Measurements from ENCODE around the gene DHRS3.

DHRS3 gene

GRCh38 chr1:12599657-12600056, 18.4 kb downstream of the DHRS3 start:
- no peak for DNase-seq (ENCODE audit: low read depth in 2 of 2)

GRCh38 chr1:12598974-12599373, 19.0 kb downstream of the DHRS3 start:
- DNase-seq (ENCODE audit: low read depth in 2 of 2): no peak

DNA sequence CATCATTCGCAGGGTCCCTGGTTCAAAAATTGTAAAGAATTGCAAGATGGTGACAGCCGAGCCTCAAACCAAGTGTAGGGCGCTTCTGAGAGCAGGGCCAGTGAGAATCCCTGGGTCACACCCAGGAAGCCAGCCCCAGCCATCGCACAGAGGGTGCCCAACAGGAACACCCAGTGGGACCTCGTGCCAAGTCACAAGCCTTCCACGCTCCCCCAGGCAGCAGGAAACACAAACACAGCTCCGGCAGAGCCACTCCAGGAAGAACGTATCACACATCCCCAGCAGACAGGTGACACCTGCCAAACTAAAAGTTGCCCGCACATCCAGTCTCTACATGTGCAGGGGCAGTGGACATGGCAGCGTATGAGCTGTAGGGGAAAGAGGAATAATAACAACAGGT, 20.2 kb downstream of the DHRS3 start:
- DNase-seq (ENCODE audit: low read depth in 2 of 2): no peak

GRCh38 chr1:12596007-12596821, 21.8 kb downstream of the DHRS3 start:
- no peak for DNase-seq (ENCODE audit: low read depth in 2 of 2)

DNA sequence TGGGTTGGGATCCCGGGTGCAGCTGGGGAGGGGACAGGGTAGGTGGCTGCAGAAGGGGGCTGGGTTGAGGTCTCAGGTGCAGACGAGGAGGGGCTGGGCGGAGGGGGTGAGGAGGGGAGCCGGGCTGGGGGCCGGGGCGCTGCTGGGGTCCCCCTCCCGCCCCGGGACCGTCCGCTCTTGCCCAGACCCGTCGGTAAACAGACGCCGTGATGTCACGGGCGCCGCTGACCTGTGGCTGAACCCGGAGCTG, 22.3 kb downstream of the DHRS3 start:
- no peak for DNase-seq (ENCODE audit: low read depth in 2 of 2)

DNA sequence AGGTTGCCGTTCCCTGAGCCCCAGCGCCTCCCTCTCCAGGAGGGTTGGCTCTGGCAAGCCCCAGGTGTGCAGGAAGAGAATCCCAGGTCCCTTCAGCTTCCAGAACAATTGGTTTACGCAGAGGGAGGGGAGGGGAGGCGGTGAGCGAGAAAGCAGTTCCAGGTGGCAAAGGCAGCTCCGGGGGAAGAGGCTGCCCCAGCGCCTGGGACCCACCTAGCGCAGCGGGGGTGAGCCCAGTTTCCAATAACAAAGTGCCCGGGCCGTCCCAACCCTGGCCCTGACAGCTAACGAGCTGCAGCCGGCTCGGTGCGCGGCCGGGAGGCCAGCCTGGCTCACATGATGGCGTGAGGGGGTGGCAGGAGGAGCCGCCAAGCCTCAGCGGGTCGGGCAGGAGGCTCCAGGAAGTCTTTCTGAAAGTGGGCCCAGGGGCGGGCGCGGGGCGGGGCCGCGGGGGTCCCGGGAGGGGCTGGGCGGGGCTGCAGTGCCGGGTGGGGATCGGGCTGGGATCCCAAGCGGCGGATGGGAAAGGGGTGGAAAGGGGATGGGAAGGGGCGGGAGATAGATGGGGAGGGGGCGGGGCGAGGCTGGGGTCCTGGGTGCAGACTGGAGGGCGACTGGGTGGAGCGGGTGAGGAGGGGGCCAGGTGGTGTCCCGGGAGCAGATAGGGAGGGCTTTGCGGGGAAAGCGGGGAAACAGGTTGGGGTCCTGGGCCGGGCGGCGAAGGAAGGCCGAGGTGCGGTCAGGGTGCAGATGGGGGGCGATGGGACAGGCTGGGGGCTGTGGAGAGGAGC, 22.8 kb downstream of the DHRS3 start:
- no peak for DNase-seq (ENCODE audit: low read depth in 2 of 2)

- DNase-seq (ENCODE audit: low read depth in 2 of 2): no peak
Measured at GRCh38 chr1:12594490-12594889, 23.5 kb downstream of the DHRS3 start.

- no peak for DNase-seq (ENCODE audit: low read depth in 2 of 2)
Measured at GRCh38 chr1:12593621-12594066, 24.4 kb downstream of the DHRS3 start.

DNA sequence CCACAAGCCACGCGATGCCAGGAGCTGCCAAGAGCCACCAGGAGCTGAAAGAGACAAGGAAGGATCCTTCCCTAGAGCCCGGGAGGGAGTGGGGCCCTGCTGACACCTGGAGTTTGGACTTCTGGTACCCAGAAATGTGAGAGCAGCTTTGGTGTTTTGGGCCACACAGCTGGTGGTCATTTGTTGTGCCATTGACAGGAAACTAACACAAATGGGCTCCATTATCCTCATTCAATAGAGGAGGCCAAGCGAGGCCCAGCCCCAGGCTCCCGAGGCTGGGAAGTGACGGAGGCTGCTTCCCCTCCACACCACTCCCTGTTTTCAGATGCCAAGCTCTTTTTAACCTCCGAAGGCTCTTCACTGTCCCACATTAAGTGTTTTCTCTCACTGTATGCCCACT, 25.5 kb downstream of the DHRS3 start:
- DNase-seq (ENCODE audit: low read depth in 2 of 2): no peak

DNA sequence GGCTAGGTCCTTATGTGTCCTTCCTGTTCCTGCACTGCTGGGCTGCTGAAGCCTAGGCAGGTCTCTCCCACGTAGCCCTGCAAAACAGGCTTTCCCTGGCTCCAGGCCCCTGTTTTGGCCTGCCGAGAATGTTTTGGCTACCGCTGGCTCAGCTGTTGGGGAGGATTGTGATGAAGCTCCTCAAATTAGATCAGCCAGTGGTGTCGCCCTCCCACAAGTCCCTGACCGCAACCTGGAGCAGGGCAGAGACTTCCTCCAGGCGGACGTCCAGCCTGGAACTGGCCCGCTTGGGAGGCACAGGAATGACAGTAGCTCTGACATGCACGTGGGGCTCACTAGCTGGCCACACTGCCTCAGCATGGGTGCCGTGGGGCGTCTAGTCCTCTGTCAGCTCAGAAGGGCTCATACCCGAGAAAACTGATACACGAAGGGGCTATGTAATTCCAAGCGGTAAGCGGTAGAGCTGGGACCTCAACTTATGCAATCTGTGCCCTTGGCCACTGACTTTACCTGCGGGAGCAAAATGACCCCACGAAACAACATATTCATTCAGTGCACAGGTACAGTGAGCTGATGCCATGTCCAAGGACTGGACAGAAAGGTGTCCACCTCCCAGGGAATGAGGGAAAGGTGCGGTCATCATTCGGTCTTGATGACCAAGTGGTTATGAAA, 26.6 kb downstream of the DHRS3 start:
- DNase-seq (ENCODE audit: low read depth in 2 of 2): no peak

GRCh38 chr1:12588695-12589094, 29.3 kb downstream of the DHRS3 start:
- DNase-seq (ENCODE audit: low read depth in 2 of 2): no peak

DNA sequence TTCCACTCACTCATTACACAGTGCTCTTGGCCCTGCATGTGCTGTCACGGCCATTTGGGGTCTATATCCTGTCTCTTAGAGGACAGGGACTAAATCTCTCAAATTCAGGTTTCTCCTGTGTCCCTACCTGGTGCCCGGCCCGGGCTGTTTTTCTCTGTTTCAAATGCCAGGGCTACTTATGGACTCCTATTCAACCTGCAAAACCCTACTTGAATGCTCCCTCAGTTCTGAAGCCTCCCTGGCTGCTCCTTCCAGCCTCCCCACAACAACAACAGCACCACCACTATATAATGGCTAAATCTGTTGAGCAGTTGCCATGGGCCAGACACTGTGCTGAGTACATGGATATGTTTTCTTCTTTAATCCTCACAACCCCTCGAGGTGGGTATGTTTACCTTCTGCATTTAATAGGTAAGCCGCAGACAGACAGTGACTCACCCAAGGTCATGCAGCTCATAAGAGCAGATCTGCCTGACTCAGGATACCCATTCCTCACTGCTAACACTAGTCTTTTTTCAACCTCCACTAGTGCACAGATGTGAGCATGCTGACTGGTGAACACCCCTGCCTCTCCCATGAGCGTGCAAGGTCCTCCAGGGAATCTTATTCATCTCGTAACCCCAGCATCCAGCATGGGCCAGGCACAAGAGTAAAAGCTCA, 29.9 kb downstream of the DHRS3 start:
- no peak for DNase-seq (ENCODE audit: low read depth in 2 of 2)

- no peak for DNase-seq (ENCODE audit: low read depth in 2 of 2)
Measured at GRCh38 chr1:12585951-12586942, 31.8 kb downstream of the DHRS3 start.

GRCh38 chr1:12585536-12585935, 32.5 kb downstream of the DHRS3 start:
- DNase-seq (ENCODE audit: low read depth in 2 of 2): no peak

GRCh38 chr1:12584900-12585525, 33.0 kb downstream of the DHRS3 start:
- DNase-seq (ENCODE audit: low read depth in 2 of 2): no peak

- no peak for DNase-seq (ENCODE audit: low read depth in 2 of 2)
Measured at GRCh38 chr1:12583484-12583883, 34.5 kb downstream of the DHRS3 start.

- no peak for DNase-seq (ENCODE audit: low read depth in 2 of 2)
Measured at GRCh38 chr1:12582649-12583048, 35.4 kb downstream of the DHRS3 start.

DNA sequence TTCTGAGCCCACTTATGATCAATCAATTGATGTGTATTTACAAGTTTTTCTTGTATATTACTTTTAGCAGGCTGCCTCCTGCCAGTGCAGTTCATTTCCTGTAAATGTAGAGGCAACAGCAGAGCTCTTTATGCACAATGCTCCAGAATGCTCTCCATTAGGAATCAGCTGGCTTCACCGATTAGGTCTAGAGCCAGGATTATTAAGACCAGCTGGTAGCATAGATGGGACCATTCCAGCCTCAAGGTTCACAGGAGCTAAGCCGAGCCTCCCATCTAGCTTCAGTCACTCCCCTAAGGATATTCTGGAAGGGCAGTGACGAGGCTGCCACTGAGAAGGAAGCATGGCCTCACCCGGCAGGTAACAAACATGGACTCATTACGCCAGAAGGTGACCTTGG, 36.8 kb downstream of the DHRS3 start:
- no peak for DNase-seq (ENCODE audit: low read depth in 2 of 2)

DNA sequence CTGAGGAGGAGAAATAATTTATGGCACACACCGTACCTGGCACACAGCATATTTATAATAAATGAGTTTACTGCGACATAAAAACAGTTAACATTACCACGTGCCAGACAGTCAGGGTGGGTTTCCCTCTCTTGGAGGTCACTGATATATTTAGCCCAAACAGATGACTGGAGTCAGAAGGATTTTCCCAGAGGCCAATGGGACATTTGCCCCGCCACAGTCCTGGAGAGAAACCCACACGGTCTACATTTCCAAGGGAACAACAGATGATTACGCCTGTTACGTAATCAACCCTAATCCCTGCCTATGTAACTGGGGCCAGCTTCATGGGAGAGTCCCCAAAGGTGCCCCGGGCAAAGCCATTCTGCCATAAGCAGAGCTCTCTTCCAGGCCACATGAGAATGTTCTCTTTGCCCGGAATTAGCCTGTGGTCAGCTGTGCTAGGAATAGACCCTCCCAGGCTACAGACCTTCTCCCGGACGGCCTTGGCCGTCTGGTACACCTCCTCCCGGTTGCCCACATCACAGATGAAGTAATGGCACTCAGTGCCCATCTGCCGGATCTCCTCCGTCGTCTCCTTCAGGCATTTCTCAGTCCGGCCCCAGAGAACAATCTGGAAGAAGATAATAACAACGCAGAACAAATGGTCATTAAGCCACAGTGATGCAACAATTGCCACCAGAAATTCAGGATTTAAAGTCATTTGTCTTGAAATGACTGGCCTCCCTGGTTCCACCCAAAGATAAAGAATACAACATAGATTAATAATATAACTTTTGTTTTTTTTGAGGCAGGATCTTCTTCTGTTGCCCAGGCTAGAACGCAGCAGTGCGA, 37.7 kb downstream of the DHRS3 start:
- DNase-seq (ENCODE audit: low read depth in 2 of 2): no peak

Data from stimulated activated CD8-positive, alpha-beta memory T cell treated with anti-CD3 and anti-CD28 coated beads, Interleukin-2, amount 100 ng/mL, for 1 hour (primary cell).